Nephron (organoid): ENCODE results near the gene USP22.
"Not testable (repeated sequence)": the region's sequence is repeated elsewhere in the genome, so short reads cannot be mapped to it uniquely, and the experiment has no call there.

Experiments used
- H3K27ac Mint-ChIP-seq, 3 experiments: 2 replicates each; pipeline ENCODE4 v1.8.0; 2020; ENCODE audit warnings: mixed read lengths in 3 of 3, mild to moderate bottlenecking in 2 of 3, moderate library complexity in 1 of 3
- H3K27me3 Mint-ChIP-seq: 2 replicates; pipeline ENCODE4 v1.8.0; 2021; ENCODE audit warnings: low read depth, mild to moderate bottlenecking, moderate library complexity, mixed read lengths
- H3K36me3 Mint-ChIP-seq: 2 replicates; pipeline ENCODE4 v1.8.0; 2020; ENCODE audit warnings: low read depth, mixed read lengths
- H3K4me1 Mint-ChIP-seq: 2 replicates; pipeline ENCODE4 v1.8.0; 2020; ENCODE audit warnings: mixed read lengths
- H3K4me3 Mint-ChIP-seq, 3 experiments: 2 replicates each; pipeline ENCODE4 v1.8.0; 2020; ENCODE audit warnings: mild to moderate bottlenecking in 3 of 3, mixed read lengths in 3 of 3, moderate library complexity in 2 of 3
- H3K9me3 Mint-ChIP-seq: 2 replicates; pipeline ENCODE4 v1.8.0; 2020; ENCODE audit warnings: mixed read lengths
- CTCF ChIP-seq, 3 experiments: fragments of 200-600 bp; sonication (generic); IDR thresholded peaks; one replicate each; pipeline ENCODE4 v1.5.0; 2021; ENCODE audit warnings: antibody characterized with exemption in 3 of 3; ENCODE audit not compliant: unreplicated experiment in 3 of 3

Gene USP22

GRCh38 chr17:20981046-20981920 lies 61.5 kb downstream of the USP22 start:
- no peak for TF ChIP-seq CTCF (IDR thresholded peaks at IDR 0.05; ENCODE audit: unreplicated experiment in 3 of 3)
- Mint-ChIP-seq H3K27ac (no peak overlapping the region), H3K36me3 (peaks cover 72% of the 10 kb centered on the region), H3K4me3 (no peak overlapping the region), H3K9me3 (no peaks in the 10 kb centered on the region), H3K27me3 (peaks cover 3% of the 10 kb centered on the region), H3K4me1 (peaks cover 15% of the 10 kb centered on the region)

- Mint-ChIP-seq H3K4me3 (no peak overlapping the region), H3K4me1 (peaks cover 15% of the 10 kb centered on the region), H3K9me3 (no peaks in the 10 kb centered on the region), H3K27ac (no peak overlapping the region), H3K36me3 (peaks cover 85% of the 10 kb centered on the region), H3K27me3 (peaks cover 3% of the 10 kb centered on the region)
- no peak for TF ChIP-seq CTCF (IDR thresholded peaks at IDR 0.05; ENCODE audit: unreplicated experiment in 3 of 3)
Observed at GRCh38 chr17:20979792-20980083, 63.1 kb downstream of the USP22 start.

- H3K27me3 Mint-ChIP-seq, H3K4me3 Mint-ChIP-seq, H3K27ac Mint-ChIP-seq, H3K9me3 Mint-ChIP-seq: not testable (repeated sequence)
- Mint-ChIP-seq H3K4me1 (peaks cover 15% of the 10 kb centered on the region), H3K36me3 (peaks cover 89% of the 10 kb centered on the region)
Observed at GRCh38 chr17:20979007-20979791, 63.6 kb downstream of the USP22 start.

GRCh38 chr17:20977609-20978253 lies 65.1 kb downstream of the USP22 start:
- Mint-ChIP-seq H3K36me3 (peaks cover 93% of the 10 kb centered on the region), H3K4me1 (peaks cover 15% of the 10 kb centered on the region)
- H3K27me3 Mint-ChIP-seq, H3K27ac Mint-ChIP-seq, H3K4me3 Mint-ChIP-seq, H3K9me3 Mint-ChIP-seq: not testable (repeated sequence)

- no peak for TF ChIP-seq CTCF (IDR thresholded peaks at IDR 0.05; ENCODE audit: unreplicated experiment in 3 of 3)
- peaks cover 83% of the 10 kb centered on the region for H3K36me3 Mint-ChIP-seq
- H3K27me3 Mint-ChIP-seq = no peaks in the 10 kb centered on the region
- no peak overlapping the region for H3K27ac Mint-ChIP-seq
- H3K9me3 Mint-ChIP-seq = no peaks in the 10 kb centered on the region
- no peak overlapping the region for H3K4me3 Mint-ChIP-seq
- H3K4me1 Mint-ChIP-seq = peaks cover 21% of the 10 kb centered on the region
Observed at GRCh38 chr17:20975566-20975965, 67.2 kb downstream of the USP22 start.

GRCh38 chr17:20970329-20970728 lies 72.5 kb downstream of the USP22 start:
- no peak overlapping the region for H3K27ac Mint-ChIP-seq
- no peaks in the 10 kb centered on the region for H3K9me3 Mint-ChIP-seq
- no peak overlapping the region for H3K4me3 Mint-ChIP-seq
- no peak for TF ChIP-seq CTCF (IDR thresholded peaks at IDR 0.05; ENCODE audit: unreplicated experiment in 3 of 3)
- no peaks in the 10 kb centered on the region for H3K27me3 Mint-ChIP-seq
- H3K36me3 Mint-ChIP-seq = peaks cover 68% of the 10 kb centered on the region
- H3K4me1 Mint-ChIP-seq = peaks cover 20% of the 10 kb centered on the region
